Right atrium auricular region (tissue), 2 donors: ENCODE data around the gene TNK1. TPM values are rescaled to one million over a fixed set of nuclear protein-coding genes. Genes with fewer than 3 reads are reported as not detected.

ENCODE experiments used
- DNase-seq: peaks from one replicate; pipeline ENCODE4 v3.0.0-alpha.2; 2019; ENCODE audit warnings: low spot score
- H3K27ac ChIP-seq, 2 donors: fragments of 200-600 bp; sonication (generic); 1 replicate in 1 of 2; 2 replicates in 1 of 2; pipeline ENCODE4 v1.5.1; 2016 to 2019
- H3K27me3 ChIP-seq, 2 donors: fragments of 200-600 bp; sonication (generic); one replicate each; pipeline versions ENCODE4 v1.5.1 to v1.6.0; 2017 to 2019
- H3K36me3 ChIP-seq: fragments of 200-600 bp; sonication (generic); one replicate; pipeline ENCODE4 v1.5.1; 2016
- H3K4me1 ChIP-seq, 2 donors: fragments of 200-600 bp; sonication (generic); one replicate each; pipeline versions ENCODE4 v1.5.1 to v1.6.0; 2017 to 2019
- H3K4me3 ChIP-seq, 2 donors: fragments of 200-600 bp; sonication (generic); 1 replicate in 1 of 2; 2 replicates in 1 of 2; pipeline ENCODE4 v1.5.1; 2017 to 2019; ENCODE audit warnings: mild to moderate bottlenecking in 1 of 2, moderate library complexity in 1 of 2
- H3K9me3 ChIP-seq, 2 donors: fragments of 200-600 bp; sonication (generic); one replicate each; pipeline ENCODE4 v1.5.1; 2019
- CTCF ChIP-seq, 2 donors: fragments of 200-600 bp; sonication (generic); IDR thresholded peaks; one replicate each; pipeline ENCODE4 v1.5.1; 2019; ENCODE audit warnings: antibody characterized with exemption in 2 of 2
- total RNA-seq, 2 donors: library from RNA; depleted of rRNA; stranded (reverse); fragments of >200 nt; gene quantifications; one replicate each; pipeline ENCODE4 v1.1.0, GENCODE V29; 2016

The TNK1 gene
- total RNA-seq, 2 donors from 2014 or later: 4.1 to 4.8 TPM

GRCh38 chr17:7426896-7427489 is 46.1 kb downstream of the TNK1 start:
- no peak for DNase-seq
- Histone ChIP-seq H3K27me3 (no peaks in the 10 kb centered on the region), H3K4me1 (no peaks in the 10 kb centered on the region), H3K9me3 (no peaks in the 10 kb centered on the region), H3K27ac (no peak overlapping the region), H3K36me3 (no peaks in the 10 kb centered on the region), H3K4me3 (no peak overlapping the region)
- no peak for TF ChIP-seq CTCF (IDR thresholded peaks at IDR 0.05)

- no peak for DNase-seq
- no peak for TF ChIP-seq CTCF (IDR thresholded peaks at IDR 0.05)
- Histone ChIP-seq H3K36me3 (no peaks in the 10 kb centered on the region), H3K4me3 (no peak overlapping the region), H3K27me3 (no peaks in the 10 kb centered on the region), H3K9me3 (no peaks in the 10 kb centered on the region), H3K4me1 (no peaks in the 10 kb centered on the region), H3K27ac (no peak overlapping the region)
Observed at GRCh38 chr17:7427549-7427948, 46.7 kb downstream of the TNK1 start.

- Histone ChIP-seq H3K27me3 (no peaks in the 10 kb centered on the region), H3K4me3 (no peak within 1 kb of the TSS), H3K36me3 (no peaks in the 10 kb centered on the region), H3K4me1 (no peaks in the 10 kb centered on the region), H3K27ac (no peak within 1 kb of the TSS), H3K9me3 (no peaks in the 10 kb centered on the region)
- no peak for TF ChIP-seq CTCF (IDR thresholded peaks at IDR 0.05)
- no peak for DNase-seq
Observed at GRCh38 chr17:7428557-7428956, 47.7 kb downstream of the TNK1 start, which contains the start of gene SPEM3. SPEM3 (plus strand) TSS chr17:7428857; CDS start chr17:7428903, 46 bp downstream.

GRCh38 chr17:7429722-7430121 is 48.8 kb downstream of the TNK1 start:
- DNase-seq: no peak

GRCh38 chr17:7431231-7431630 is 50.3 kb downstream of the TNK1 start:
- no peaks in the 10 kb centered on the region for H3K27me3 ChIP-seq
- no peaks in the 10 kb centered on the region for H3K9me3 ChIP-seq
- no peak overlapping the region for H3K4me3 ChIP-seq
- H3K27ac ChIP-seq: no peak overlapping the region
- DNase-seq: no peak
- no peak for TF ChIP-seq CTCF (IDR thresholded peaks at IDR 0.05)
- peaks cover 0 to 11% of the 10 kb centered on the region in 2 donors for H3K4me1 ChIP-seq
- no peaks in the 10 kb centered on the region for H3K36me3 ChIP-seq

More at GRCh38 chr17:7429722-7430121, 48.8 kb downstream of the TNK1 start:
- Histone ChIP-seq H3K9me3 (no peaks in the 10 kb centered on the region), H3K4me1 (no peaks in the 10 kb centered on the region), H3K36me3 (no peaks in the 10 kb centered on the region), H3K4me3 (no peak overlapping the region), H3K27me3 (no peaks in the 10 kb centered on the region), H3K27ac (no peak overlapping the region)
- TF ChIP-seq CTCF (IDR thresholded peaks at IDR 0.05): no peak

- H3K4me1 ChIP-seq: peaks cover 0 to 21% of the 10 kb centered on the region in 2 donors
- no peaks in the 10 kb centered on the region for H3K36me3 ChIP-seq
- no peak for TF ChIP-seq CTCF (IDR thresholded peaks at IDR 0.05)
- DNase-seq: no peak
- H3K27ac ChIP-seq: no peak overlapping the region
- no peak overlapping the region for H3K4me3 ChIP-seq
- H3K27me3 ChIP-seq: no peaks in the 10 kb centered on the region
- H3K9me3 ChIP-seq: no peaks in the 10 kb centered on the region
Observed at GRCh38 chr17:7432296-7432695, 51.4 kb downstream of the TNK1 start.
